MCF 10A (cell line): ENCODE measurements around the gene NAA40. TPM values are rescaled to one million over a fixed set of nuclear protein-coding genes. Genes with fewer than 3 reads are reported as not detected.
A peak's percentile ranks its signal among the peaks of the same experiment; 100 is the strongest.

Source experiments
- Bru-seq: library from RNA; stranded (reverse); fragments of 400-500 nt; gene quantifications from one replicate; lab custom pipeline; 2021; lab: Mats Ljungman, UMichigan
- BruChase-seq, 2 experiments: library from RNA; stranded (reverse); fragments of 400-500 nt; gene quantifications; one replicate each; lab custom pipeline; 2021; lab: Mats Ljungman, UMichigan
- BruUV-seq: library from RNA; stranded (reverse); fragments of 400-500 nt; replicated peaks from 2 replicates; lab custom pipeline; 2021; lab: Mats Ljungman, UMichigan
- CTCF ChIA-PET: fragments of 300-600 bp; sonication (Branson Sonifier 250); formaldehyde crosslinking; extraction: SDS; loops from one replicate; lab custom pipeline; 2021; ENCODE audit warnings: antibody characterized with exemption, inconsistent platforms; lab: Yijun Ruan, JAX
- POLR2A ChIA-PET: fragments of 300-600, 350-650 bp; sonication (Branson Sonifier 250); formaldehyde crosslinking; extraction: SDS; loops from one replicate; lab custom pipeline; 2020; ENCODE audit warnings: antibody characterized with exemption, inconsistent platforms; lab: Yijun Ruan, JAX
- DNase-seq: peaks from one replicate; pipeline ENCODE4 v3.0.0-alpha.2; 2018; ENCODE audit not compliant: unreplicated experiment
- H3K27ac Mint-ChIP-seq: one replicate; pipeline ENCODE4 v1.8.0; 2022; ENCODE audit warnings: mild to moderate bottlenecking, low read depth, mixed read lengths; ENCODE audit not compliant: unreplicated experiment
- H3K27me3 Mint-ChIP-seq: one replicate; pipeline ENCODE4 v1.8.0; 2022; ENCODE audit warnings: mixed read lengths; ENCODE audit not compliant: insufficient read depth, unreplicated experiment
- H3K36me3 Mint-ChIP-seq: one replicate; pipeline ENCODE4 v1.8.0; 2022; ENCODE audit warnings: mild to moderate bottlenecking, moderate library complexity, mixed read lengths; ENCODE audit not compliant: insufficient read depth, unreplicated experiment
- H3K4me1 Mint-ChIP-seq: one replicate; pipeline ENCODE4 v1.8.0; 2022; ENCODE audit warnings: mixed read lengths; ENCODE audit not compliant: insufficient read depth, unreplicated experiment
- H3K4me3 Mint-ChIP-seq: one replicate; pipeline ENCODE4 v1.8.0; 2022; ENCODE audit warnings: mild to moderate bottlenecking, moderate library complexity, mixed read lengths; ENCODE audit not compliant: unreplicated experiment
- H3K9me3 Mint-ChIP-seq: one replicate; pipeline ENCODE4 v1.8.0; 2022; ENCODE audit warnings: mixed read lengths; ENCODE audit not compliant: unreplicated experiment
- intact Hi-C: fragments of 100-400 bp; cut with micrococcal nuclease; formaldehyde crosslinking; loops from 2 replicates; pipeline ENCODE4 v1.14.1; 2022
- long read RNA-seq: library from polyadenylated mRNA; stranded (forward); transcript quantifications from one replicate; pipeline ENCODE4 v2.0.0, GENCODE V29; 2022
- total RNA-seq: library from RNA; stranded (reverse); gene quantifications from 2 replicates; pipeline ENCODE4 v1.2.3, GENCODE V29; 2022
- TF ChIP-seq, protein P1 (sequence below): fragments of 200-600 bp; IDR thresholded peaks from one replicate; pipeline ENCODE4 v1.8.0; 2022; ENCODE audit warnings: antibody characterized with exemption, mild to moderate bottlenecking; ENCODE audit not compliant: unreplicated experiment

NAA40 gene
- total RNA-seq = 11.7 and 13.4 TPM in 2 replicates
- Bru-seq, nascent RNA = percentile 57 among the genes with signal in this experiment
- BruChase-seq, experiment 1, labeled RNA remaining after a 6-hour chase = percentile 64 among the genes with signal in this experiment
- percentile 62 among the genes with signal in this experiment for BruChase-seq, experiment 2, labeled RNA remaining after a 2-hour chase
- long read RNA-seq, full-length matches to known transcripts = 19 of 28 reads
- long read RNA-seq, partial matches to known transcripts = 1 of 28 reads
- long read RNA-seq, other reads (novel, unspliced or antisense) = 8 of 28 reads

DNA sequence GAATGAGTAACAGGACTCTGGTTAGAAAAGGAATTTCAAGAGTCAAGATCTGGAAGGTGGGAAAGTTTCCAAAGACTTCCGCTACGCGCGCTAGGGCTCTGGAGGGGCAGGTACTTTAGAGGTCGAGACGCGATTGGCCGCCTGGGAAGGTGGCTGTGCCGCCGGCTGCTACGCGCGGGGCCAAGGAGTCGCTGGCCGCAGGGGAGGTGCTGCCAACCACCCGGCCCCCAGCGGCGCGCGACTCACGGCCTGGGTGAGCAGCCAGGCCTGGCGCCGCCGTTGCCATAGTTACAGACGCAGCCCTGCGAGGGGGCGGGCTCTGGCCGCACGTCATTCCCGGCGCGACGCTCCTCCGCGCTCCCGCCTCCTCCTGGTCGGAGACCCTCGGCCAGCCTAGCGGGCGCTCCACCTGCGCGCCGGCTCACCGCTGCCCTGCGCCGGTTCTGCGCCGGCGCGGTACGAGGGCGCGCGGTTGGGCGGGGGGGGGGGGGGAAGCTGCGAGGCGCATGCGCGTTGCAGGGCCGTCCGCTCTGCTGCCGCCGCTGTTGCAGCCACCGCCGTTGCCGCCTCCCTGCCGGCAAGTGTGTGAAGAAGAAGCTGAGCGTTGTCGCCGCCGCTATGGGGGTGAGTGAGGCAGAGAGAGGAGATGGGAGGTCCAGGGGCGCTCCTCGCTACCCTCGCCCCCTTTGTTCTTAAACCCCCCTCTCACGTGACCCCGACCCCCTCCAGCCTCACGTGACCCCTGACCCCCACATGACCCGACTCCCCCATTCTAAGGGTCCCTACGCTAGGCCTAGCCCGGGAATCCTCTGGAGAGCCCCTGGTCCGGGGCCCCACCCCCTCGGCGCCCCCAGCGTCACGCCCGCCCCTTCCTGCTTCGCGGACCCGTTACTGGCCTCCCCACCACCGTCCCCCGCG is at the start of gene NAA40:
Gene NAA40, plus strand, starts transcription at position 524 of the 918 bp plus-strand sequence. Its CDS starts 95 bp downstream, at position 619.
- Mint-ChIP-seq H3K27me3 (no peaks in the 10 kb centered on the region), H3K9me3 (no peaks in the 10 kb centered on the region), H3K4me1 (no peaks in the 10 kb centered on the region), H3K27ac (peak within 1 kb of the TSS; percentile 69), H3K4me3 (peak within 1 kb of the TSS; percentile 83), H3K36me3 (no peaks in the 10 kb centered on the region)
- CTCF ChIA-PET = interaction anchor here (0.7 to 1.0 kb wide), 3 partner anchors 22 to 102 kb away, joined by 3 read pairs; partner anchors contain the start of gene RCOR2
- intact Hi-C loops = loop anchor here (10.0 kb wide), 1 partner anchor 54 kb away; no protein-coding TSS in a partner anchor
- POLR2A ChIA-PET = interaction anchor here (0.7 to 3.6 kb wide), 5 partner anchors 36 to 125 kb away, joined by 3 to 19 read pairs (median 4); partner anchors contain the start of genes COX8A and MARK2
- DNase-seq = peak; percentile 96
- TF ChIP-seq, protein P1, sequence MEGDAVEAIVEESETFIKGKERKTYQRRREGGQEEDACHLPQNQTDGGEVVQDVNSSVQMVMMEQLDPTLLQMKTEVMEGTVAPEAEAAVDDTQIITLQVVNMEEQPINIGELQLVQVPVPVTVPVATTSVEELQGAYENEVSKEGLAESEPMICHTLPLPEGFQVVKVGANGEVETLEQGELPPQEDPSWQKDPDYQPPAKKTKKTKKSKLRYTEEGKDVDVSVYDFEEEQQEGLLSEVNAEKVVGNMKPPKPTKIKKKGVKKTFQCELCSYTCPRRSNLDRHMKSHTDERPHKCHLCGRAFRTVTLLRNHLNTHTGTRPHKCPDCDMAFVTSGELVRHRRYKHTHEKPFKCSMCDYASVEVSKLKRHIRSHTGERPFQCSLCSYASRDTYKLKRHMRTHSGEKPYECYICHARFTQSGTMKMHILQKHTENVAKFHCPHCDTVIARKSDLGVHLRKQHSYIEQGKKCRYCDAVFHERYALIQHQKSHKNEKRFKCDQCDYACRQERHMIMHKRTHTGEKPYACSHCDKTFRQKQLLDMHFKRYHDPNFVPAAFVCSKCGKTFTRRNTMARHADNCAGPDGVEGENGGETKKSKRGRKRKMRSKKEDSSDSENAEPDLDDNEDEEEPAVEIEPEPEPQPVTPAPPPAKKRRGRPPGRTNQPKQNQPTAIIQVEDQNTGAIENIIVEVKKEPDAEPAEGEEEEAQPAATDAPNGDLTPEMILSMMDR = no peak
- BruUV-seq = no TSS peak

DNA sequence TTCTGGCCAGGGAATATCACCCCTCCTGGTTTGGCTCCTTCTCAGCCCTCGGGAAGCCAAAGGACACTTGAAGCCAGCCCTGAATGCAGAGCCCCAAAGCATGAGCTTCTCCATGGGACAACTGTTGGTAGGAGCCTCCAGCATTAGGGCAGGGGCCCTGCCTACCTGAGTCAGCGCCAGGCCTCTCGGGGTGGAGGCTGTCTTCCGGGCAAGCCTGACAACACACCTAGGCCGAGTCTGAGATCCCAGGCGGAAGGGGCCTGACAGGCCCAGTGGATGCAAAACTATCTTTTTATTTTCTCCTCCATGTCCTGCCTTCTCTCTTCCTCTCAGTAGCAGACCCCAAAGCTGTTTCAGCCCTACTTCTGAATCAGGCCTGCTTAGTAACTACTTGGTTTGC is 49.5 kb upstream of the NAA40 start:
- no TSS peak for BruUV-seq
- DNase-seq = peak; percentile 71

DNA sequence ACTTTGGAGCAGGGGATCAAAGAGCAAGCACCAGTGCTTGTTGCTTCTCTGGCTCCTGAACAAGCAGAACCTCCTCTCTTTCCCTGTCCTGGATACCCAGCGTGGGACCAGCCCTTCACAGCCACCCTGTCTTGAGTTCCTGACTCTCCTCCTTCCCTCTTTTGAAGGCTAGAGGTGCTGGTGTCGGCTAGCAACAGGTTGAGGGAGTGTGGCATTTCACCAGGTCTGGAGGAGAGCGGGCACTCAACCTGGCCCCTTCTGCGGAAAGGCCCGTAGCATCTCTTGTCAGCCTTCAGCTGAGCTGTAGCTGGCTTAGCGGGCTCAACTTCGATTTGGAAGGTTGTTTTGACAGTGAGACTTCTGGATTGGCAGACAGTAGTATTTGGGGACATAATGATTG is 48.4 kb upstream of the NAA40 start:
- TF ChIP-seq, protein P1 = no peak
- no peaks in the 10 kb centered on the region for H3K27me3 Mint-ChIP-seq
- H3K9me3 Mint-ChIP-seq = no peaks in the 10 kb centered on the region
- ChIA-PET POLR2A (interaction anchor here (0.8 to 4.1 kb wide), 4 partner anchors 46 to 85 kb away, joined by 4 to 22 read pairs (median 8); partner anchors contain the start of genes COX8A and MARK2), CTCF (interaction anchor here (0.6 to 4.0 kb wide), 3 partner anchors 47 to 893 kb away, joined by 3 to 24 read pairs (median 4); partner anchors contain the start of gene MARK2)
- DNase-seq = no peak
- peak overlapping the region; percentile 74 for H3K4me3 Mint-ChIP-seq
- no TSS peak for BruUV-seq
- peaks cover 42% of the 10 kb centered on the region for H3K4me1 Mint-ChIP-seq
- peak overlapping the region; percentile 80 for H3K27ac Mint-ChIP-seq
- peaks cover 15% of the 10 kb centered on the region for H3K36me3 Mint-ChIP-seq
- intact Hi-C loops = no loop called here

More for the DNA sequence above, 49.5 kb upstream of the NAA40 start:
- TF ChIP-seq, protein P1 = no peak
- Mint-ChIP-seq H3K4me3 (peak overlapping the region; percentile 74), H3K9me3 (no peaks in the 10 kb centered on the region), H3K27me3 (no peaks in the 10 kb centered on the region), H3K36me3 (peaks cover 13% of the 10 kb centered on the region), H3K4me1 (peaks cover 42% of the 10 kb centered on the region), H3K27ac (peak overlapping the region; percentile 80)
- CTCF ChIA-PET = interaction anchor here (0.6 to 4.0 kb wide), 3 partner anchors 46 to 516 kb away, joined by 3 to 24 read pairs (median 4); partner anchors contain the start of gene MARK2
- intact Hi-C loops = loop anchor here (5.0 to 10.0 kb wide), 2 partner anchors 45 to 47 kb away; partner anchors contain the start of gene NAA40
- POLR2A ChIA-PET = interaction anchor here (0.5 to 4.1 kb wide), 12 partner anchors 9 to 291 kb away, joined by 3 to 39 read pairs (median 6); partner anchors contain the start of genes COX8A, MARK2 and NAA40
